B cell (primary cell): Measurements from ENCODE around the gene PRLR. TPM values are rescaled to one million over a fixed set of nuclear protein-coding genes. Genes with fewer than 3 reads are reported as not detected.

Experiments
- ATAC-seq: fragments of 200-7000 bp; cut with Tn5 transposase; one replicate; pipeline ENCODE4 v1.10.0; 2021; ENCODE audit warnings: low read depth, mild to moderate bottlenecking, moderate number of reproducible peaks, moderate library complexity
- CTCF ChIA-PET: fragments of 350-600 bp; sonication (Branson Sonifier 250); formaldehyde crosslinking; loops from one replicate; lab custom pipeline; 2021; ENCODE audit warnings: antibody characterized with exemption, inconsistent platforms; lab: Charles Lee
- POLR2A ChIA-PET: fragments of 350-600 bp; sonication (Branson Sonifier 250); formaldehyde crosslinking; loops from one replicate; lab custom pipeline; 2021; ENCODE audit warnings: antibody characterized with exemption; lab: Charles Lee
- DNase-seq: peaks from one replicate; pipeline ENCODE4 v3.0.0; 2013
- H2AFZ ChIP-seq: 2 replicates; pipeline ENCODE4 v1.6.1; 2012; ENCODE audit warnings: mild to moderate bottlenecking, low read depth, low read length; ENCODE audit not compliant: insufficient read depth, poor library complexity, severe bottlenecking
- H3K27ac ChIP-seq, 2 donors: 1 replicate in 1 of 2; 2 replicates in 1 of 2; pipeline ENCODE4 v1.5.1; 2012 to 2013; ENCODE audit warnings: low read length in 2 of 2, mild to moderate bottlenecking in 2 of 2, moderate library complexity in 1 of 2
- H3K27me3 ChIP-seq, 4 experiments: fragments of 200-600 bp in 1 of 4; sonication (generic) in 1 of 4; replicated peaks in 1 of 4; 1 replicate in 2 of 4; 2 replicates in 2 of 4; pipeline versions ENCODE4 v1.6.1 to v1.7.0; 2013 to 2016; ENCODE audit warnings: low read length in 3 of 4, mild to moderate bottlenecking in 2 of 4, mixed read lengths in 1 of 4, moderate library complexity in 1 of 4; ENCODE audit not compliant: insufficient read depth in 4 of 4, control insufficient read depth in 3 of 4; ENCODE audit errors: control extremely low read depth in 1 of 4
- H3K36me3 ChIP-seq, 2 experiments: replicated peaks in 1 of 2; 1 replicate in 1 of 2; 2 replicates in 1 of 2; pipeline versions ENCODE4 v1.6.1 to v1.7.1; 2013; ENCODE audit warnings: low read length in 1 of 2; ENCODE audit not compliant: insufficient read depth in 2 of 2, control insufficient read depth in 1 of 2; ENCODE audit errors: control extremely low read depth in 1 of 2, extremely low read depth in 1 of 2
- H3K4me1 ChIP-seq, 2 donors: fragments of 200-600 bp in 1 of 2; sonication (generic) in 1 of 2; 1 replicate in 1 of 2; 2 replicates in 1 of 2; pipeline versions ENCODE4 v1.5.1 to v1.6.1; 2013 to 2017; ENCODE audit warnings: low read length in 2 of 2; ENCODE audit not compliant: control insufficient read depth in 2 of 2, insufficient read depth in 2 of 2
- H3K4me2 ChIP-seq: replicated peaks from 2 replicates; pipeline ENCODE3; 2012; ENCODE audit warnings: mild to moderate bottlenecking, low read depth, low read length; ENCODE audit not compliant: poor library complexity, severe bottlenecking
- H3K4me3 ChIP-seq, 5 experiments: fragments of 200-600 bp in 1 of 5; sonication (generic) in 1 of 5; 1 replicate in 3 of 5; 2 replicates in 2 of 5; pipeline versions ENCODE4 v1.5.1 to v1.7.0; 2011 to 2016; ENCODE audit warnings: low read length in 4 of 5, mild to moderate bottlenecking in 4 of 5, low read depth in 2 of 5, control low read depth in 1 of 5, moderate library complexity in 1 of 5; ENCODE audit not compliant: insufficient read depth in 1 of 5; ENCODE audit errors: control extremely low read depth in 1 of 5, extremely low read depth in 1 of 5
- H3K79me2 ChIP-seq: fragments of 200-600 bp; sonication (generic); one replicate; pipeline ENCODE4 v1.6.0; 2016; ENCODE audit warnings: low read length; ENCODE audit not compliant: control insufficient read depth, insufficient read depth
- H3K9ac ChIP-seq: fragments of 200-600 bp; sonication (generic); 2 replicates; pipeline ENCODE4 v1.6.1; 2017; ENCODE audit warnings: mild to moderate bottlenecking, low read length, moderate library complexity
- H3K9me3 ChIP-seq, 3 donors: one replicate each; pipeline versions ENCODE4 v1.6.1 to v1.7.1; 2013; ENCODE audit warnings: low read length in 2 of 3; ENCODE audit not compliant: control insufficient read depth in 2 of 3, insufficient read depth in 1 of 3; ENCODE audit errors: control extremely low read depth in 1 of 3
- H4K20me1 ChIP-seq: 2 replicates; pipeline ENCODE4 v1.6.0; 2012; ENCODE audit warnings: mild to moderate bottlenecking, low read length; ENCODE audit not compliant: insufficient read depth, control insufficient read depth, poor library complexity, severe bottlenecking
- H3K27ac Mint-ChIP-seq: one replicate; pipeline ENCODE4 v1.8.0; 2021; ENCODE audit warnings: mixed read lengths
- H3K27me3 Mint-ChIP-seq: one replicate; pipeline ENCODE4 v1.8.0; 2021; ENCODE audit warnings: mixed read lengths
- H3K4me1 Mint-ChIP-seq: one replicate; pipeline ENCODE4 v1.8.0; 2021; ENCODE audit warnings: mixed read lengths
- H3K4me3 Mint-ChIP-seq: one replicate; pipeline ENCODE4 v1.8.0; 2021; ENCODE audit warnings: mixed read lengths
- H3K9me3 Mint-ChIP-seq: one replicate; pipeline ENCODE4 v1.8.0; 2022; ENCODE audit warnings: mixed read lengths; ENCODE audit not compliant: insufficient read depth
- CTCF ChIP-seq: fragments of 200-600 bp; IDR thresholded peaks from one replicate; pipeline ENCODE4 v1.8.0; 2022; ENCODE audit warnings: antibody characterized with exemption, mild to moderate bottlenecking
- EZH2 ChIP-seq: IDR thresholded peaks from 2 replicates; pipeline ENCODE4 v1.6.1; 2012; ENCODE audit warnings: borderline replicate concordance, low read depth, mild to moderate bottlenecking, moderate library complexity, low read length; ENCODE audit not compliant: insufficient read depth, poor library complexity, severe bottlenecking
- WGBS: methylation state at CpG from one replicate; pipeline ENCODE4 v1.1.5; 2013; ENCODE audit warnings: missing lambda C conversion rate; ENCODE audit not compliant: insufficient coverage; 5-methylcytosine and 5-hydroxymethylcytosine counted together
- intact Hi-C: fragments of 100-400 bp; cut with micrococcal nuclease; formaldehyde crosslinking; loops from one replicate; pipeline ENCODE4 v1.10.0; 2022
- polyA plus RNA-seq: library from polyadenylated mRNA; depleted of rRNA; stranded (reverse); fragments of >200 nt; gene quantifications from 2 replicates; pipeline ENCODE4 v1.2.3, GENCODE V29; 2012
- total RNA-seq, 2 donors: library from RNA; stranded (reverse); fragments of 120-200 nt in 1 of 2; gene quantifications; 1 replicate in 1 of 2; 2 replicates in 1 of 2; pipeline versions ENCODE4 v1.2.3 to v1.2.4, GENCODE V29; 2013 to 2022

The PRLR gene
- total and polyA plus RNA-seq, 2 donors (not counting 1 experiment from before 2014, with no cell fraction given), result 0.39 TPM; not detected in 1

- Mint-ChIP-seq H3K27me3 (peaks cover 23% of the 10 kb centered on the region), H3K9me3 (no peaks in the 10 kb centered on the region), H3K27ac (no peak overlapping the region), H3K4me3 (no peak overlapping the region), H3K4me1 (no peaks in the 10 kb centered on the region)
- H3K4me2 ChIP-seq, result no peak overlapping the region
- DNase-seq (no peak), ATAC-seq (no peak)
- H3K79me2 ChIP-seq, result no peaks in the 10 kb centered on the region
- H3K9me3 ChIP-seq, result no peaks in the 10 kb centered on the region
- H2AFZ ChIP-seq, result no peak overlapping the region
- no peak overlapping the region for H3K9ac ChIP-seq
- H3K27ac ChIP-seq, result no peak overlapping the region
- intact Hi-C loops, result no loop called here
- H4K20me1 ChIP-seq, result no peaks in the 10 kb centered on the region
- no peaks in the 10 kb centered on the region for H3K4me1 ChIP-seq
- H3K4me3 ChIP-seq, result no peak overlapping the region
- TF ChIP-seq EZH2, result no peak
- TF ChIP-seq CTCF, result no peak
- H3K36me3 ChIP-seq, result no peaks in the 10 kb centered on the region
- CTCF ChIA-PET, result no interaction called here
- H3K27me3 ChIP-seq, result peaks cover 0 to 6% (median 0%) of the 10 kb centered on the region in 4 experiments
- 100% methylated on average over 1 of the region's 5 CpGs for WGBS
- POLR2A ChIA-PET, result no interaction called here
Observed at GRCh38 chr5:35031276-35031675, 199.0 kb downstream of the PRLR start.

GRCh38 chr5:35030426-35031100, 199.7 kb downstream of the PRLR start:
- POLR2A ChIA-PET, result no interaction called here
- DNase-seq (no peak), ATAC-seq (no peak)
- no peak overlapping the region for H3K4me3 ChIP-seq
- Mint-ChIP-seq H3K27me3 (peaks cover 23% of the 10 kb centered on the region), H3K9me3 (no peaks in the 10 kb centered on the region), H3K4me3 (no peak overlapping the region), H3K27ac (no peak overlapping the region), H3K4me1 (no peaks in the 10 kb centered on the region)
- H3K4me2 ChIP-seq, result no peak overlapping the region
- H2AFZ ChIP-seq, result no peak overlapping the region
- H3K27me3 ChIP-seq, result peaks cover 0 to 6% (median 0%) of the 10 kb centered on the region in 4 experiments
- no peaks in the 10 kb centered on the region for H4K20me1 ChIP-seq
- no peak overlapping the region for H3K9ac ChIP-seq
- no peaks in the 10 kb centered on the region for H3K79me2 ChIP-seq
- TF ChIP-seq CTCF (no peak), EZH2 (no peak)
- H3K9me3 ChIP-seq, result no peaks in the 10 kb centered on the region
- WGBS, result 46% methylated on average over 4 of the region's 10 CpGs
- intact Hi-C loops, result no loop called here
- CTCF ChIA-PET, result no interaction called here
- no peak overlapping the region for H3K27ac ChIP-seq
- H3K36me3 ChIP-seq, result no peaks in the 10 kb centered on the region
- H3K4me1 ChIP-seq, result no peaks in the 10 kb centered on the region
